ENCODE data around the gene ZNF615.
"Not testable (repeated sequence)": the region's sequence is repeated elsewhere in the genome, so short reads cannot be mapped to it uniquely, and the experiment has no call there.

ZNF615 gene

GRCh38 chr19:51977346-51977745 lies 30.7 kb downstream of the ZNF615 start:
- no peak for TF ChIP-seq EZH2phosphoT487 (conservative IDR thresholded peaks at IDR 0.05; ENCODE audit: low read length)
- no peak for TF ChIP-seq CTCF (IDR thresholded peaks at IDR 0.05; ENCODE audit: insufficient read depth, low read length, poor library complexity, severe bottlenecking)

GRCh38 chr19:51976852-51977251 lies 31.2 kb downstream of the ZNF615 start:
- no peak overlapping the region for H2AFZ ChIP-seq (ENCODE audit: low read depth, low read length, severe bottlenecking)
- H3K4me3 ChIP-seq (ENCODE audit: insufficient read depth, low read length, poor library complexity, severe bottlenecking), result no peak overlapping the region
- no peaks in the 10 kb centered on the region for H4K20me1 ChIP-seq (ENCODE audit: low read depth, low read length)
- no peak overlapping the region for H3K27ac ChIP-seq (ENCODE audit: low read depth, low read length)
- no peak overlapping the region for H3K4me2 ChIP-seq (ENCODE audit: low read depth, low read length, poor library complexity, severe bottlenecking)
- H3K9me2 ChIP-seq (replicated peaks; ENCODE audit: insufficient read depth, low read length), result no peaks in the 10 kb centered on the region
- peaks cover 22% of the 10 kb centered on the region; the same call in 1 of the 2 replicates for H3K9me3 ChIP-seq (ENCODE audit: insufficient read depth, low read length)
- no peaks in the 10 kb centered on the region for H3K36me3 ChIP-seq (ENCODE audit: low read length)
- H3K9ac ChIP-seq (ENCODE audit: low read length), result no peak overlapping the region
- H3K79me2 ChIP-seq (ENCODE audit: insufficient read depth, low read length), result no peaks in the 10 kb centered on the region
- TF ChIP-seq CTCF (IDR thresholded peaks at IDR 0.05; ENCODE audit: insufficient read depth, low read length, poor library complexity, severe bottlenecking) (no peak), EZH2phosphoT487 (conservative IDR thresholded peaks at IDR 0.05; ENCODE audit: low read length) (no peak)
- no peaks in the 10 kb centered on the region for H3F3A ChIP-seq (ENCODE audit: insufficient read depth)
- H3K27me3 ChIP-seq (ENCODE audit: low read length), result no peaks in the 10 kb centered on the region

More at GRCh38 chr19:51977346-51977745, 30.7 kb downstream of the ZNF615 start:
- no peaks in the 10 kb centered on the region for H3K79me2 ChIP-seq (ENCODE audit: insufficient read depth, low read length)
- H4K20me1 ChIP-seq (ENCODE audit: low read depth, low read length), result no peaks in the 10 kb centered on the region
- H3F3A ChIP-seq (ENCODE audit: insufficient read depth), result no peaks in the 10 kb centered on the region
- H3K9me3 ChIP-seq (ENCODE audit: insufficient read depth, low read length), result peaks cover 19% of the 10 kb centered on the region; the same call in 1 of the 2 replicates
- H2AFZ ChIP-seq (ENCODE audit: low read depth, low read length, severe bottlenecking), result no peak overlapping the region
- no peak overlapping the region for H3K9ac ChIP-seq (ENCODE audit: low read length)
- H3K4me3 ChIP-seq (ENCODE audit: insufficient read depth, low read length, poor library complexity, severe bottlenecking), result no peak overlapping the region
- H3K27me3 ChIP-seq (ENCODE audit: low read length), result no peaks in the 10 kb centered on the region
- H3K4me2 ChIP-seq (ENCODE audit: low read depth, low read length, poor library complexity, severe bottlenecking), result no peak overlapping the region
- H3K27ac ChIP-seq (ENCODE audit: low read depth, low read length), result no peak overlapping the region
- no peaks in the 10 kb centered on the region for H3K36me3 ChIP-seq (ENCODE audit: low read length)
- H3K9me2 ChIP-seq (replicated peaks; ENCODE audit: insufficient read depth, low read length), result no peaks in the 10 kb centered on the region

- H3K36me3 ChIP-seq (ENCODE audit: low read length); H3F3A ChIP-seq (ENCODE audit: insufficient read depth); H3K9ac ChIP-seq (ENCODE audit: low read length); H3K9me2 ChIP-seq (replicated peaks; ENCODE audit: insufficient read depth, low read length); H3K4me3 ChIP-seq (ENCODE audit: insufficient read depth, low read length, poor library complexity, severe bottlenecking); H2AFZ ChIP-seq (ENCODE audit: low read depth, low read length, severe bottlenecking); H3K27me3 ChIP-seq (ENCODE audit: low read length); H3K79me2 ChIP-seq (ENCODE audit: insufficient read depth, low read length); H3K4me2 ChIP-seq (ENCODE audit: low read depth, low read length, poor library complexity, severe bottlenecking); H4K20me1 ChIP-seq (ENCODE audit: low read depth, low read length); H3K27ac ChIP-seq (ENCODE audit: low read depth, low read length): not testable (repeated sequence)
- H3K9me3 ChIP-seq (ENCODE audit: insufficient read depth, low read length), result peaks cover 32% of the 10 kb centered on the region
These were observed 32.2 kb downstream of the ZNF615 start for GRCh38 chr19:51975787-51976186.

GRCh38 chr19:51971624-51972023 lies 36.4 kb downstream of the ZNF615 start:
- Histone ChIP-seq H3K36me3 (ENCODE audit: low read length) (no peaks in the 10 kb centered on the region), H3F3A (ENCODE audit: insufficient read depth) (no peaks in the 10 kb centered on the region), H3K4me2 (ENCODE audit: low read depth, low read length, poor library complexity, severe bottlenecking) (no peak overlapping the region), H3K4me3 (ENCODE audit: insufficient read depth, low read length, poor library complexity, severe bottlenecking) (no peak overlapping the region), H4K20me1 (ENCODE audit: low read depth, low read length) (no peaks in the 10 kb centered on the region), H2AFZ (ENCODE audit: low read depth, low read length, severe bottlenecking) (no peak overlapping the region), H3K27ac (ENCODE audit: low read depth, low read length) (no peak overlapping the region), H3K27me3 (ENCODE audit: low read length) (no peaks in the 10 kb centered on the region), H3K9me2 (replicated peaks; ENCODE audit: insufficient read depth, low read length) (no peaks in the 10 kb centered on the region), H3K9me3 (ENCODE audit: insufficient read depth, low read length) (peaks cover 37% of the 10 kb centered on the region), H3K79me2 (ENCODE audit: insufficient read depth, low read length) (no peaks in the 10 kb centered on the region), H3K9ac (ENCODE audit: low read length) (no peak overlapping the region)
- no peak for TF ChIP-seq CTCF (IDR thresholded peaks at IDR 0.05; ENCODE audit: insufficient read depth, low read length, poor library complexity, severe bottlenecking)
- TF ChIP-seq EZH2phosphoT487 (conservative IDR thresholded peaks at IDR 0.05; ENCODE audit: low read length), result no peak
